HG03045 (cell line): ENCODE data around the gene MED29.
"Not testable (repeated sequence)": the region's sequence is repeated elsewhere in the genome, so short reads cannot be mapped to it uniquely, and the experiment has no call there.

Source experiments
- ATAC-seq: cut with Tn5 transposase; IDR thresholded peaks from one replicate; pipeline ENCODE4 v1.9.1; 2021; ENCODE audit warnings: mild to moderate bottlenecking, moderate library complexity; ENCODE audit not compliant: unreplicated experiment

The MED29 gene

GRCh38 chr19:39370735-39371134 lies 20.4 kb upstream of the MED29 start:
- ATAC-seq: no peak

- ATAC-seq: no peak
These were observed 19.0 kb upstream of the MED29 start for GRCh38 chr19:39372047-39372802.

- no peak for ATAC-seq
These were observed 18.2 kb upstream of the MED29 start for GRCh38 chr19:39372941-39373340.

- no peak for ATAC-seq
These were observed 15.2 kb upstream of the MED29 start for GRCh38 chr19:39375929-39376328.

GRCh38 chr19:39377373-39378362 lies 13.5 kb upstream of the MED29 start:
- no peak for ATAC-seq

GRCh38 chr19:39379366-39379765 lies 11.8 kb upstream of the MED29 start:
- not testable (repeated sequence) for ATAC-seq

GRCh38 chr19:39379865-39380396 lies 11.2 kb upstream of the MED29 start:
- ATAC-seq: no peak

- no peak for ATAC-seq
These were observed 10.4 kb upstream of the MED29 start for GRCh38 chr19:39380521-39381502.

GRCh38 chr19:39381910-39382611 lies 9.1 kb upstream of the MED29 start:
- no peak for ATAC-seq

- ATAC-seq: no peak
These were observed 8.0 kb upstream of the MED29 start for GRCh38 chr19:39382991-39383828.

GRCh38 chr19:39384839-39385568 lies 6.2 kb upstream of the MED29 start:
- ATAC-seq: no peak

GRCh38 chr19:39385629-39386411 lies 5.4 kb upstream of the MED29 start:
- ATAC-seq: no peak

GRCh38 chr19:39386557-39386956 lies 4.6 kb upstream of the MED29 start:
- ATAC-seq: no peak

- no peak for ATAC-seq
These were observed 2.5 kb upstream of the MED29 start for GRCh38 chr19:39388657-39389056.

GRCh38 chr19:39389631-39390414 lies 1.4 kb upstream of the MED29 start:
- no peak for ATAC-seq

GRCh38 chr19:39390451-39390750 lies 777 bp upstream of the MED29 start:
- ATAC-seq: no peak
